GM12878 (cell line): ENCODE results near the gene MTHFR. TPM values are rescaled to one million over a fixed set of nuclear protein-coding genes. Genes with fewer than 3 reads are reported as not detected.

Source experiments
- ATAC-seq: fragments of 200-7000 bp; cut with Tn5 transposase; 3 replicates; pipeline ENCODE4 v1.9.1; 2020; ENCODE audit warnings: mild to moderate bottlenecking, moderate library complexity
- BruUV-seq: library from RNA; stranded (reverse); fragments of 400-500 nt; replicated peaks from 2 replicates; lab custom pipeline; 2021; lab: Mats Ljungman, UMichigan
- CTCF ChIA-PET: fragments of 300-600 bp; sonication (Branson Sonifier 250); formaldehyde crosslinking; extraction: SDS; loops from one replicate; lab custom pipeline; 2021; ENCODE audit warnings: inconsistent platforms; lab: Yijun Ruan, JAX
- POLR2A ChIA-PET: fragments of 350-600 bp; formaldehyde crosslinking; extraction: SDS; loops from one replicate; lab custom pipeline; 2021; ENCODE audit warnings: inconsistent platforms; lab: Charles Lee
- RAD21 ChIA-PET: fragments of 300-600 bp; sonication (Branson Sonifier 250); formaldehyde crosslinking; loops from one replicate; lab custom pipeline; 2023; ENCODE audit warnings: antibody characterized with exemption; ENCODE audit not compliant: unreplicated experiment; lab: Charles Lee
- SMC1A ChIA-PET: fragments of 300-600 bp; sonication (Branson Sonifier 250); formaldehyde crosslinking; loops from one replicate; lab custom pipeline; 2023; ENCODE audit not compliant: unreplicated experiment, uncharacterized antibody; lab: Charles Lee
- DNase-seq: peaks from one replicate; pipeline ENCODE4 v3.0.0-alpha.2; 2011; ENCODE audit warnings: low read depth, low spot score
- FAIRE-seq: peaks from 3 replicates; lab custom pipeline; 2011; peaks lifted over from hg19 to GRCh38; lab: Jason Lieb, UNC
- H2AFZ ChIP-seq: 2 replicates; pipeline ENCODE4 v1.6.0; 2011; ENCODE audit warnings: low read depth, low read length, control low read depth; ENCODE audit not compliant: control insufficient read depth
- H3K27ac ChIP-seq: 2 replicates; pipeline ENCODE4 v1.5.1; 2011; ENCODE audit warnings: control low read depth; ENCODE audit not compliant: control insufficient read depth, insufficient read depth
- H3K27me3 ChIP-seq, 2 experiments: replicated peaks in 1 of 2; 2 replicates each; pipeline versions ENCODE4 v1.6.0 to v1.6.1; 2011; ENCODE audit warnings: low read length in 1 of 2; ENCODE audit not compliant: control insufficient read depth in 2 of 2, insufficient read depth in 2 of 2
- H3K36me3 ChIP-seq, 2 experiments: 2 replicates each; pipeline ENCODE4 v1.5.1; 2011; ENCODE audit warnings: low read length in 1 of 2; ENCODE audit not compliant: control insufficient read depth in 2 of 2, insufficient read depth in 2 of 2
- H3K4me1 ChIP-seq: 2 replicates; pipeline ENCODE4 v1.6.1; 2011; ENCODE audit warnings: mild to moderate bottlenecking, low read length, moderate library complexity, mixed read lengths; ENCODE audit not compliant: control insufficient read depth, insufficient read depth
- H3K4me2 ChIP-seq: 2 replicates; pipeline ENCODE4 v1.6.0; 2011; ENCODE audit warnings: control low read depth; ENCODE audit not compliant: control insufficient read depth, insufficient read depth
- H3K4me3 ChIP-seq: fragments of 200-600 bp; sonication (generic); 2 replicates; pipeline ENCODE4 v1.5.1; 2016
- H3K79me2 ChIP-seq: 2 replicates; pipeline ENCODE4 v1.6.0; 2011; ENCODE audit warnings: low read length; ENCODE audit not compliant: control insufficient read depth, insufficient read depth
- H3K9ac ChIP-seq: 2 replicates; pipeline ENCODE4 v1.8.0; 2011; ENCODE audit warnings: low read length, control low read depth, mixed read lengths; ENCODE audit not compliant: control insufficient read depth, insufficient read depth
- H3K9me3 ChIP-seq: replicated peaks from 3 replicates; pipeline ENCODE4 v1.5.1; 2011; ENCODE audit warnings: mild to moderate bottlenecking, low read length; ENCODE audit not compliant: control insufficient read depth, insufficient read depth
- H4K20me1 ChIP-seq: 2 replicates; pipeline ENCODE4 v1.6.0; 2011; ENCODE audit not compliant: control insufficient read depth, insufficient read depth
- BACH1 ChIP-seq: fragments of 450-650 bp; IDR thresholded peaks from 2 replicates; pipeline ENCODE4 v1.6.1; 2017; ENCODE audit warnings: mild to moderate bottlenecking, borderline replicate concordance
- E4F1 ChIP-seq: fragments of 450-650 bp; IDR thresholded peaks from 2 replicates; pipeline ENCODE4 v1.6.1; 2018; ENCODE audit warnings: borderline replicate concordance, mild to moderate bottlenecking; ENCODE audit not compliant: partially characterized antibody
- EP300 ChIP-seq, 2 experiments: fragments of 150-350 bp in 1 of 2; IDR thresholded peaks; 2 replicates each; pipeline ENCODE4 v1.6.1; 2011 to 2012; ENCODE audit warnings: low read depth in 2 of 2, low read length in 2 of 2, borderline replicate concordance in 1 of 2, improper control_type of control experiment in 1 of 2, inconsistent platforms in 1 of 2; ENCODE audit not compliant: control insufficient read depth in 1 of 2
- HCFC1 ChIP-seq: fragments of 150-350 bp; IDR thresholded peaks from 2 replicates; pipeline ENCODE4 v1.6.1; 2014; ENCODE audit warnings: low read length
- SIN3A ChIP-seq: IDR thresholded peaks from 2 replicates; pipeline ENCODE4 v1.6.1; 2012; ENCODE audit warnings: low read depth, low read length, improper control_type of control experiment
- STAT3 ChIP-seq: IDR thresholded peaks from 2 replicates; pipeline ENCODE4 v1.6.1; 2011; ENCODE audit warnings: low read depth, low read length, improper control_type of control experiment
- WGBS: methylation state at CpG from one replicate; pipeline ENCODE4 v1.1.6; 2016; ENCODE audit warnings: low lambda C conversion rate; ENCODE audit not compliant: insufficient replicate concordance, insufficient coverage; ENCODE audit errors: missing lambda C conversion rate; 5-methylcytosine and 5-hydroxymethylcytosine counted together
- in situ Hi-C: fragments of 300-500 bp; cut with MboI; formaldehyde crosslinking; loops from 9 replicates; pipeline ENCODE4 v1.14.3; 2018; ENCODE audit warnings: mixed read lengths
- intact Hi-C: fragments of 100-400 bp; cut with micrococcal nuclease; formaldehyde crosslinking; loops from one replicate; pipeline ENCODE4 v1.14.2; 2022; ENCODE audit not compliant: unreplicated experiment
- polyA plus RNA-seq, 11 experiments: library from polyadenylated mRNA; depleted of rRNA in 4 of 11; unstranded in 6 of 11; stranded (reverse) in 5 of 11; fragments of >200 nt; fragmentation: Nextera tagmentation in 4 of 11; fragmentation: Illumina TruSeq in 1 of 11; extraction: Ambion mirVana in 4 of 11; extraction: Trizol in 1 of 11; gene quantifications; 1 replicate in 1 of 11; 2 replicates in 10 of 11; pipeline versions ENCODE4 v1.2.1 to v1.2.3, GENCODE V29; 2011 to 2016; ENCODE audit warnings: inconsistent platforms in 2 of 11, missing spikeins in 2 of 11, low read depth in 1 of 11
- total RNA-seq, 4 experiments: library from RNA; depleted of rRNA in 3 of 4; stranded (reverse); fragments of >200 nt in 3 of 4; fragmentation: Illumina TruSeq in 1 of 4; extraction: Trizol in 1 of 4; gene quantifications; 2 replicates each; pipeline versions ENCODE4 v1.2.1 to v1.2.3, GENCODE V29; 2013 to 2021
- TF ChIP-seq, protein P1 (sequence below): fragments of 450-650 bp; IDR thresholded peaks from 2 replicates; pipeline ENCODE4 v1.6.1; 2016; ENCODE audit warnings: mild to moderate bottlenecking
- TF ChIP-seq, protein P2 (sequence below): IDR thresholded peaks from 2 replicates; pipeline ENCODE4 v1.6.1; 2011; ENCODE audit warnings: low read depth, mild to moderate bottlenecking, low read length, moderate library complexity, borderline replicate concordance; ENCODE audit errors: extremely low read depth

The MTHFR gene
- total and polyA plus RNA-seq, 10 of the 15 experiments (the other 5 are each of a cell fraction or from before 2014, with no cell fraction given), result 1.0 to 16.8 (median 9.4) TPM

DNA sequence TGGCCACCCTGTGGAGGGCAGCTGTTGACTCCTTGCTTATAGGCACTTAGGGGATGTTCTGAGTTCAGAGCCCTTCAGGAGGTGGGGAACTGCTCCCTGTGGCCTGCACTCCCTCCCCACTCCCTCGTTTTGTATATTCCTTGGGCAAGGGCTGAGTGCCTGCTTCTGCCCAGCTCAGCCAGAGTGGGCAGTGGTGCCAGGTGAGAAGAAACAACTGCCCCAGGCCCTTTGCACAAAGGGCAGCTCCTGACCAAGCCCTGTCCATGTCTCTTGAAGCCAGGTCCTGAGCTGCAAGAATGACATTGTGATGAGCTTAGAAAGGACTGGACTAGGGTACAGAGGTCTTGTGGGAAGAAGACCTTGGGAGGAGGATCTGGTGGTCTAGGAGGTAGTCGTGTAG is 67.7 kb downstream of the MTHFR start:
- peaks cover 15% of the 10 kb centered on the region for H3K4me1 ChIP-seq
- H3K4me2 ChIP-seq, result no peak overlapping the region
- no peak overlapping the region for H3K4me3 ChIP-seq
- FAIRE-seq, result no peak
- H3K27ac ChIP-seq, result no peak overlapping the region
- H3K79me2 ChIP-seq, result no peaks in the 10 kb centered on the region
- 70% methylated on average over 2 of the region's 2 CpGs for WGBS
- TF ChIP-seq, protein P1, sequence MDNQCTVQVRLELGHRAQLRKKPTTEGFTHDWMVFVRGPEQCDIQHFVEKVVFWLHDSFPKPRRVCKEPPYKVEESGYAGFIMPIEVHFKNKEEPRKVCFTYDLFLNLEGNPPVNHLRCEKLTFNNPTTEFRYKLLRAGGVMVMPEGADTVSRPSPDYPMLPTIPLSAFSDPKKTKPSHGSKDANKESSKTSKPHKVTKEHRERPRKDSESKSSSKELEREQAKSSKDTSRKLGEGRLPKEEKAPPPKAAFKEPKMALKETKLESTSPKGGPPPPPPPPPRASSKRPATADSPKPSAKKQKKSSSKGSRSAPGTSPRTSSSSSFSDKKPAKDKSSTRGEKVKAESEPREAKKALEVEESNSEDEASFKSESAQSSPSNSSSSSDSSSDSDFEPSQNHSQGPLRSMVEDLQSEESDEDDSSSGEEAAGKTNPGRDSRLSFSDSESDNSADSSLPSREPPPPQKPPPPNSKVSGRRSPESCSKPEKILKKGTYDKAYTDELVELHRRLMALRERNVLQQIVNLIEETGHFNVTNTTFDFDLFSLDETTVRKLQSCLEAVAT, result no peak
- TF ChIP-seq BACH1 (no peak), SIN3A (no peak), HCFC1 (no peak), STAT3 (no peak), EP300 (IDR thresholded peaks at IDR 0.05; ENCODE audit: borderline replicate concordance in 1 of 2, control insufficient read depth in 1 of 2, low read depth in 2 of 2, low read length in 2 of 2) (no peak), E4F1 (no peak)
- TF ChIP-seq, protein P2, sequence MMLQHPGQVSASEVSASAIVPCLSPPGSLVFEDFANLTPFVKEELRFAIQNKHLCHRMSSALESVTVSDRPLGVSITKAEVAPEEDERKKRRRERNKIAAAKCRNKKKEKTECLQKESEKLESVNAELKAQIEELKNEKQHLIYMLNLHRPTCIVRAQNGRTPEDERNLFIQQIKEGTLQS, result no peak
- in situ Hi-C loops, result no loop called here
- H4K20me1 ChIP-seq, result no peaks in the 10 kb centered on the region
- POLR2A ChIA-PET, result interaction anchor here (1.1 kb wide), 1 partner anchor 281 kb away, joined by 3 read pairs; the partner anchor contains the start of gene MIIP
- H3K9me3 ChIP-seq, result no peaks in the 10 kb centered on the region
- no peak overlapping the region for H2AFZ ChIP-seq
- no TSS peak for BruUV-seq
- intact Hi-C loops, result no loop called here
- no peak for ATAC-seq
- CTCF ChIA-PET, result interaction anchor here (1.5 to 1.7 kb wide), 3 partner anchors 11 to 100 kb away, joined by 4 to 6 read pairs (median 5); no protein-coding TSS in a partner anchor
- no peak for DNase-seq
- H3K27me3 ChIP-seq, result no peaks in the 10 kb centered on the region
- RAD21 ChIA-PET, result interaction anchor here (0.7 to 1.1 kb wide), 2 partner anchors 13 to 65 kb away, joined by 3 to 4 read pairs; no protein-coding TSS in a partner anchor
- no peak overlapping the region for H3K9ac ChIP-seq
- SMC1A ChIA-PET, result interaction anchor here (1.0 to 1.4 kb wide), 2 partner anchors 16 to 60 kb away, joined by 3 to 8 read pairs; no protein-coding TSS in a partner anchor
- H3K36me3 ChIP-seq, result no peaks in the 10 kb centered on the region
